ENCODE measurements around the gene ZNF324B. TPM values are rescaled to one million over a fixed set of nuclear protein-coding genes. Genes with fewer than 3 reads are reported as not detected.
"Not testable (repeated sequence)": the region's sequence is repeated elsewhere in the genome, so short reads cannot be mapped to it uniquely, and the experiment has no call there.

The ZNF324B gene
- total RNA-seq, 2 donors from 2014 or later, result 8.8 to 14.4 TPM

- no peaks in the 10 kb centered on the region for H3K27me3 Mint-ChIP-seq
- H3K4me3 Mint-ChIP-seq, result peak overlapping the region; percentile 87
- H3K4me1 Mint-ChIP-seq (ENCODE audit: low read depth in 2 of 2), result peaks cover 13 to 19% of the 10 kb centered on the region in 2 donors
- H3K27ac Mint-ChIP-seq, result peak overlapping the region; percentile 46 to 78
- no peaks in the 10 kb centered on the region for H3K9me3 Mint-ChIP-seq
- ATAC-seq (no peak), DNase-seq (ENCODE audit: low spot score) (no peak)
- no peaks in the 10 kb centered on the region for H3K36me3 Mint-ChIP-seq
These were observed 16.9 kb downstream of the ZNF324B start for GRCh38 chr19:58468216-58468839.

DNA sequence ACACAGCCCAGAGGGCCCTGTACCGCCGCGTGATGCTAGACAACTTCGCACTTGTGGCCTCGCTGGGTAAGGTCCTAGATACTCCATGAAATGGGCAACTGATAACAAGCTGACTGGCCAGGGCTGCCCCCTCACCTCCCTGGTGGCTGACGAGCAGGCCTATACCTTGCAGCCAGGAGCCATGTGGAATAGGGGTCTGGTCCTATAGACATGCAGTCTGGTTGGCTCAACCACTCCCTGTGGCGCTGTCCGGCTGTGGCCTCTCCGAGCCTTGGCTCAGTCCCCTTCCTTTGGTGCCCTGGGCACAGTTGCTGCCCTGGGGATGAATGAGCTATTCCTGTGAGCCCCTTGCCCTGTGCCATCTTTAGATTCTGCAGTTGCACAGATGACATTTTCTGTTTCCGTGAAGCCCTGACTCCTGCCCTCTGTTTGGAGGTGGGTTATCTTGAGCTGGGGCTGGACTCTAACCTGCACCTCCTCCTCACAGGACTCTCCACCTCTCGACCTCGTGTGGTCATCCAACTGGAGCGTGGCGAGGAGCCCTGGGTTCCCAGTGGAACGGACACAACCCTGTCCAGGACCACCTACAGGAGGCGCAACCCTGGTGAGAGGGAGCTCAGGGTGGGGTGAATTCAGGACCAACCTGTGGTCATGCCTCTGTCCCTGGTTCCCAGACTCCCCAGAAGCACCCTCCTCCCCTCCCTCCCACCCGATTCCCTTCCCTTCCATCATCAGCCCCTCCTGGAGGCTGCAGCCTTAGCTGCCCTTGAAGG lies 18.0 kb downstream of the ZNF324B start:
- H3K9me3 Mint-ChIP-seq, result no peaks in the 10 kb centered on the region
- H3K4me3 Mint-ChIP-seq, result peak overlapping the region; percentile 30
- H3K27me3 Mint-ChIP-seq, result no peaks in the 10 kb centered on the region

GRCh38 chr19:58470837-58471543 lies 19.6 kb downstream of the ZNF324B start:
- H3K4me3 Mint-ChIP-seq; DNase-seq (ENCODE audit: low spot score); H3K27ac Mint-ChIP-seq; ATAC-seq; H3K27me3 Mint-ChIP-seq; H3K9me3 Mint-ChIP-seq; H3K36me3 Mint-ChIP-seq: not testable (repeated sequence)
- peaks cover 17 to 24% of the 10 kb centered on the region in 2 donors for H3K4me1 Mint-ChIP-seq (ENCODE audit: low read depth in 2 of 2)

More for the DNA sequence above, 18.0 kb downstream of the ZNF324B start:
- ATAC-seq, result no peak
- peaks cover 13 to 18% of the 10 kb centered on the region in 2 donors for H3K4me1 Mint-ChIP-seq (ENCODE audit: low read depth in 2 of 2)
- DNase-seq (ENCODE audit: low spot score), result no peak
- no peaks in the 10 kb centered on the region for H3K36me3 Mint-ChIP-seq
- H3K27ac Mint-ChIP-seq, result no peak overlapping the region

DNA sequence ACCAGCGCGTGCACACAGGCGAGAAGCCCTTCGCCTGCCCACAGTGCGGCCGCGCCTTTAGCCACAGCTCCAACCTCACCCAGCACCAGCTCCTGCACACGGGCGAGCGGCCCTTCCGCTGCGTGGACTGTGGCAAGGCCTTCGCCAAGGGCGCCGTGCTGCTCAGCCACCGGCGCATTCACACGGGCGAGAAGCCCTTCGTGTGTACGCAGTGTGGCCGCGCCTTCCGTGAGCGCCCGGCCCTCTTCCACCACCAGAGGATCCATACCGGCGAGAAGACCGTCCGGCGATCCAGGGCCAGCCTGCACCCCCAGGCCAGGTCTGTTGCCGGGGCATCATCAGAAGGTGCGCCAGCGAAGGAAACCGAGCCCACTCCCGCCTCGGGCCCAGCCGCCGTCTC lies 20.3 kb downstream of the ZNF324B start:
- Mint-ChIP-seq H3K9me3 (no peaks in the 10 kb centered on the region), H3K4me3 (no peak overlapping the region), H3K27me3 (no peaks in the 10 kb centered on the region), H3K27ac (no peak overlapping the region), H3K36me3 (no peaks in the 10 kb centered on the region), H3K4me1 (ENCODE audit: low read depth in 2 of 2) (peaks cover 19 to 23% of the 10 kb centered on the region in 2 donors)
- no peak for ATAC-seq
- no peak for DNase-seq (ENCODE audit: low spot score)

DNA sequence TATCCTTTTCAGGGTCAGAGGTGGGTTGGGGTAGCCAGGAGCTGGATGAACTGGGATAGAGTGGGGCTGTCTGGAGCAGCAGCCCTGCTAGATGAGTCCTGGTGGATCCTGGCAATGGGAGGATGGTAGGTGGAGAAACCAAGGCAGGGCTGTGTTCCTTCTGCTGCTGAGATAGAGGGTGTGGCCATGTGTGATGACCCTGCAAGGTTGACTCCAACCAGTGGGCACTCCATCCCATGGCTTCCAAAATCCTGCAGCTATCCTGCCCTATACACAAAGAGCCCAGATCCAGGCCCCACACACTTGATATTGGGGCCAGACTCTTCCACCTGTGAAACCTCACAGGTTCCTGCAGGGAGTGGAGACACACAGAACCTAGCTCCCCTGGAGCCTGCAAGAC lies 22.4 kb downstream of the ZNF324B start:
- no peak overlapping the region for H3K27ac Mint-ChIP-seq

DNA sequence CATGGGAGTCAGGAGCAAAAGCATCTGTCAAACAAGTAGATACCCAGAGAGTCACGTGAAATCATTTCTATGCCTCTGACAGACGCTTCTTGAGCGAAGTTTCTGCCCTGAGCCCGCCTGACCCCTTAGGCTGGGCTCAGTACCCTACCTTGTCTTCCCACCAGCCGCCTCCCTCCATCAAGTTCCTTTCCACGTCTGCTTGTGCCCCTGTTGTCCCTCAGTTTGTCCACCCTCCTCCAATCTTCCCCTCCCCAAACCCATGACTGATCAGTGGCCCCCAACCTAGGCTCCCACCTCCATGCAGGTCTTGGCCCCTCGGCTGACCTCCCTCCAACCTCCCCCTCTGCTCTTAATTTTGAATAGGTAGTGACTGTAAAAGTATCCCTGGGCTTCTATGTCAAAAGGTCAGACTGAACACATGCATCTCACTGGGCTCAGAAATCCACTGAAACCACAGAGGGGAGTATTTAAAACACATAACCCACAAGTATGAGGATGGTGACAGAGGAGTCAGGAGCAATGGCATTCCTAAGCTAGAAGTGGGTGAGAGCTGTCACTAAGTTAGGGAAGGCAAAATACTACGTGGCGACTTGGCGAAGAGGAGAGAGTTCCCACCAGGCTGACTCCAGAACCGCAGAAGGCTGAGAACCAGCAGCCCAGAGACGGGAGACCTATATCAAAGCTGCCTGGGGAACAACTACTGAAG lies 23.0 kb downstream of the ZNF324B start:
- no peak for DNase-seq (ENCODE audit: low spot score)
- Mint-ChIP-seq H3K27me3 (no peaks in the 10 kb centered on the region), H3K27ac (peak overlapping the region in 1 of 2 donors; percentile 89)

More for the DNA sequence above, 22.4 kb downstream of the ZNF324B start:
- H3K9me3 Mint-ChIP-seq, result no peaks in the 10 kb centered on the region
- H3K4me1 Mint-ChIP-seq (ENCODE audit: low read depth in 2 of 2), result peaks cover 11 to 13% of the 10 kb centered on the region in 2 donors
- peak overlapping the region; percentile 45 for H3K4me3 Mint-ChIP-seq
- H3K36me3 Mint-ChIP-seq, result no peaks in the 10 kb centered on the region
- no peak for ATAC-seq
- no peak for DNase-seq (ENCODE audit: low spot score)
- no peaks in the 10 kb centered on the region for H3K27me3 Mint-ChIP-seq

GRCh38 chr19:58474997-58475713 lies 23.7 kb downstream of the ZNF324B start:
- H3K9me3 Mint-ChIP-seq, result no peaks in the 10 kb centered on the region
- peak overlapping the region; percentile 84 to 89 for H3K27ac Mint-ChIP-seq
- peaks cover 11 to 13% of the 10 kb centered on the region in 2 donors for H3K4me1 Mint-ChIP-seq (ENCODE audit: low read depth in 2 of 2)
- ATAC-seq (peak in 1 of 2 donors; percentile 1), DNase-seq (ENCODE audit: low spot score) (no peak)
- no peaks in the 10 kb centered on the region for H3K36me3 Mint-ChIP-seq
- peak overlapping the region; percentile 88 for H3K4me3 Mint-ChIP-seq
- H3K27me3 Mint-ChIP-seq, result no peaks in the 10 kb centered on the region

More for the DNA sequence above, 23.0 kb downstream of the ZNF324B start:
- Mint-ChIP-seq H3K4me3 (peak overlapping the region; percentile 45), H3K9me3 (no peaks in the 10 kb centered on the region), H3K36me3 (no peaks in the 10 kb centered on the region), H3K4me1 (ENCODE audit: low read depth in 2 of 2) (peaks cover 11 to 13% of the 10 kb centered on the region in 2 donors)
- no peak for ATAC-seq

- Mint-ChIP-seq H3K4me1 (ENCODE audit: low read depth in 2 of 2) (peaks cover 11 to 13% of the 10 kb centered on the region in 2 donors), H3K27me3 (no peaks in the 10 kb centered on the region), H3K36me3 (no peaks in the 10 kb centered on the region), H3K4me3 (peak within 1 kb of the TSS; percentile 88), H3K27ac (peak within 1 kb of the TSS; percentile 84 to 89), H3K9me3 (no peaks in the 10 kb centered on the region)
- ATAC-seq, result peak; percentile 93 to 95
- peak; percentile 96 for DNase-seq (ENCODE audit: low spot score)
These were observed 24.5 kb downstream of the ZNF324B start, which contains the start of gene ZNF446 for GRCh38 chr19:58475714-58476497. ZNF446 (plus strand) TSS chr19:58476352; CDS start chr19:58477219, 867 bp downstream.

- ATAC-seq (no peak), DNase-seq (ENCODE audit: low spot score) (no peak)
- H3K4me1 Mint-ChIP-seq (ENCODE audit: low read depth in 2 of 2), result peaks cover 11 to 13% of the 10 kb centered on the region in 2 donors
- no peaks in the 10 kb centered on the region for H3K9me3 Mint-ChIP-seq
- H3K4me3 Mint-ChIP-seq, result peak overlapping the region; percentile 88
- H3K27ac Mint-ChIP-seq, result peak overlapping the region; percentile 84 to 89
- H3K36me3 Mint-ChIP-seq, result no peaks in the 10 kb centered on the region
- H3K27me3 Mint-ChIP-seq, result no peaks in the 10 kb centered on the region
These were observed 25.1 kb downstream of the ZNF324B start for GRCh38 chr19:58476498-58477015.

DNA sequence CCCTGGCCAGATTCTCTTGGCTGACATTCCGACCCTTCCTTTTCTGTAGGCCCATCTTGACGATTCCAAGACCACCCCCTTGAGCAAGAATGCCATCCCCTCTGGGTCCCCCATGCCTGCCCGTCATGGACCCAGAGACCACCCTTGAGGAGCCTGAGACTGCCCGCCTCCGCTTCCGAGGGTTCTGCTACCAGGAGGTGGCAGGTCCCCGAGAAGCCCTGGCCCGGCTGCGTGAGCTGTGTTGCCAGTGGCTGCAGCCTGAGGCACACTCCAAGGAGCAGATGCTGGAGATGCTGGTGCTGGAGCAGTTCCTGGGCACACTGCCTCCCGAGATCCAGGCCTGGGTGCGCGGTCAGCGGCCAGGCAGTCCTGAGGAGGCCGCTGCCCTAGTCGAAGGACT lies 25.7 kb downstream of the ZNF324B start:
- Mint-ChIP-seq H3K4me1 (ENCODE audit: low read depth in 2 of 2) (peaks cover 11 to 13% of the 10 kb centered on the region in 2 donors), H3K27me3 (no peaks in the 10 kb centered on the region), H3K9me3 (no peaks in the 10 kb centered on the region), H3K36me3 (no peaks in the 10 kb centered on the region), H3K27ac (peak overlapping the region; percentile 84 to 89), H3K4me3 (peak overlapping the region; percentile 88)
- DNase-seq (ENCODE audit: low spot score) (no peak), ATAC-seq (no peak)

DNA sequence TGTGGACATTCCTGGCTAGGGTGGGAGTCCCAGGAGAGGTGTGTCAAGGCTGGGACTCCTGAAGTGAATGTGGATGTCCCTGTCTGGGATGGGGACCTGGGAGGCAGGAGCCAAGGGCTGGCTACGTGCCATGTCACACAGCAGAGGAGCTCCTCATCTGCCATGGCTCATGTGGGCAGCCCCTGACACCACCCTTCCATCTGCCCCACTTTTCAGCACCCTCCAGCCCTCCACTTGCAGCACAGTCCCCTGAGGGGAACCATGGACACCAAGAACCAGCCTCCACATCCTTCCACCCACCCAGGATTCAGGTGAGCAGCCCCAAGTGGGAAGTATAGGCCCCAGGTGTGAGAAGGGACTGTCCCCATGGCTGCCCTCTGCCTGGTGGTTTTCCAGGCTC lies 26.4 kb downstream of the ZNF324B start:
- H3K4me3 Mint-ChIP-seq, result no peak overlapping the region
- H3K4me1 Mint-ChIP-seq (ENCODE audit: low read depth in 2 of 2), result peaks cover 11 to 13% of the 10 kb centered on the region in 2 donors
- no peaks in the 10 kb centered on the region for H3K27me3 Mint-ChIP-seq

DNA sequence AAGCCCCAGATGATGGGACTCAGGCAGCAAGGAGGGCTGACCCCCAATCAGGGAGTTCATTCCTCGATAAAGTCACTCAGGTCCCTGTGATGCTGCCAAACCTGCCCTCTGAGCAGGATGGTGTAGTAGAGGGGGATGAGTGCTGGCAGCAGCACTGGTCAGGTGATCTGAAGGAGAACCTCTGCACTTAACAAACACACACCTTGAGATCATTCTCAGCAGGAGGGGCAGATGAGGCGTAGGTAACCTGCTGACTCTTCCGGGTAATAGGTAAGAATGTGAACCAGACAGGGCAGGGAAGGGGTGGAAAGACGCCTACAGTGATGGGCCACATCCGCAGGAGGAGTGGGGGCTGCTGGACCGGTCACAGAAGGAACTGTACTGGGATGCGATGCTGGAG lies 27.9 kb downstream of the ZNF324B start:
- peaks cover 11 to 13% of the 10 kb centered on the region in 2 donors for H3K4me1 Mint-ChIP-seq (ENCODE audit: low read depth in 2 of 2)
- H3K27ac Mint-ChIP-seq, result no peak overlapping the region
- no peaks in the 10 kb centered on the region for H3K36me3 Mint-ChIP-seq
- ATAC-seq (no peak), DNase-seq (ENCODE audit: low spot score) (no peak)
- no peak overlapping the region for H3K4me3 Mint-ChIP-seq
- no peaks in the 10 kb centered on the region for H3K9me3 Mint-ChIP-seq
- H3K27me3 Mint-ChIP-seq, result no peaks in the 10 kb centered on the region

More for the DNA sequence above, 26.4 kb downstream of the ZNF324B start:
- ATAC-seq, result no peak
- peak overlapping the region in 1 of 2 donors; percentile 84 for H3K27ac Mint-ChIP-seq
- no peak for DNase-seq (ENCODE audit: low spot score)
- no peaks in the 10 kb centered on the region for H3K9me3 Mint-ChIP-seq
- no peaks in the 10 kb centered on the region for H3K36me3 Mint-ChIP-seq

Measured in natural killer cell treated with Interleukin-12 subunit alpha and Interleukin-12 subunit beta and Interleukin-15 and Interleukin-18, amount 100 ng/mL, for 72 hours (primary cell).